Measurements from ENCODE around the gene PHF13.

Gene PHF13

DNA sequence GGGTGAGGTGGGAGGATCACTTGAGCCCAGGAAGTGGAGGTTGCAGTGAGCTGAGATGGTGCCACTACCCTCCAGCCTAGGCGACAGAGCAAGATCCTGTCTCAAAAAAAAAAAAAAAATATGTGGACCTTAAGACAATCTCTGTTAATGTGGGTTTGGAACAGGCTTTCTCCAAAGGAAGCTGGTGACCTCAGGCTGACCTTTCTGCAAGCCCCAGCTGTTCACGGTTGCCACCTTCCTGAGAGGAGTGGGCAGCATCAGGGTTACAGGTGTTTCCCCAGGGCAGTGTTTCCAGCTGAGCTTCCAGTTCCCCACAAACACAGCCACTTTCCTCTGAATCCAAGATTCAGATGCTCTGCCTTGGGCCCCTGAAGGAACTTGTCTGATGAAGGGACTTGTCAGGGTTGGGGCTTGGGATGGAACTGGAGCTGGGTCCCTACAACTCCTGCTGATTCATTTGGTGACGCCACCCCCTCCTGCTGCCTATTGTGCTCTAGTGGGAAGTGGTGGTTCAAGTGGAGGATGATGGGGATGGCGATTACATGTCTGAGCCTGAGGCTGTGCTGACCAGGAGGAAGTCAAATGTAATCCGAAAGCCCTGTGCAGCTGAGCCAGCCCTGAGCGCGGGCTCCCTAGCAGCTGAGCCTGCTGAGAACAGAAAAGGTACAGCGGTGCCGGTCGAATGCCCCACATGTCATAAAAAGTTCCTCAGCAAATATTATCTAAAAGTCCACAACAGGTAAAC, 31.8 kb upstream of the PHF13 start:
- no peak overlapping the region for H3K4me3 ChIP-seq (ENCODE audit: low read depth, low read length)
- DNase-seq (ENCODE audit: low read depth) = no peak
- TF ChIP-seq, protein P1, sequence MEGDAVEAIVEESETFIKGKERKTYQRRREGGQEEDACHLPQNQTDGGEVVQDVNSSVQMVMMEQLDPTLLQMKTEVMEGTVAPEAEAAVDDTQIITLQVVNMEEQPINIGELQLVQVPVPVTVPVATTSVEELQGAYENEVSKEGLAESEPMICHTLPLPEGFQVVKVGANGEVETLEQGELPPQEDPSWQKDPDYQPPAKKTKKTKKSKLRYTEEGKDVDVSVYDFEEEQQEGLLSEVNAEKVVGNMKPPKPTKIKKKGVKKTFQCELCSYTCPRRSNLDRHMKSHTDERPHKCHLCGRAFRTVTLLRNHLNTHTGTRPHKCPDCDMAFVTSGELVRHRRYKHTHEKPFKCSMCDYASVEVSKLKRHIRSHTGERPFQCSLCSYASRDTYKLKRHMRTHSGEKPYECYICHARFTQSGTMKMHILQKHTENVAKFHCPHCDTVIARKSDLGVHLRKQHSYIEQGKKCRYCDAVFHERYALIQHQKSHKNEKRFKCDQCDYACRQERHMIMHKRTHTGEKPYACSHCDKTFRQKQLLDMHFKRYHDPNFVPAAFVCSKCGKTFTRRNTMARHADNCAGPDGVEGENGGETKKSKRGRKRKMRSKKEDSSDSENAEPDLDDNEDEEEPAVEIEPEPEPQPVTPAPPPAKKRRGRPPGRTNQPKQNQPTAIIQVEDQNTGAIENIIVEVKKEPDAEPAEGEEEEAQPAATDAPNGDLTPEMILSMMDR (conservative IDR thresholded peaks at IDR 0.05; ENCODE audit: low read depth, low read length) = no peak

DNA sequence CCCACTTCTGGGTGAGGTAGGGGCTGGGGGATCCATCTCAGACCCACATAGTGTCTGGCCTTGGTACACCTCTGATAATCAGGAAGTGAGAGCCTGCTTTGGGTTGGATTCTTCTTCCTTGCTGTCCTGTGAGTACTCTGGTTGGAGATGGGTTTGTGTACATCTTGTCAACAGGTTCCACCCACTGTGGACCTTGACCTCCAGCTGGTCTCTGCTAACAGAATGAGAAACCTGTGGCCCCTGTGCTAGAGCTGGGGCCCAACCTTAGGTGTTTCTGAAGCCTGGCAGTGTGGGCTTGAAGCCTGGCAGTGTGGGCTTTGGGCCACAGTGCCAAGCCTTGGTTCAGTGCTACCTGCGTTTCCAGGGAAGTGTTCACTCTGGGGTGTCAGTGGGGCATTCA, 31.2 kb upstream of the PHF13 start:
- TF ChIP-seq, protein P1 (conservative IDR thresholded peaks at IDR 0.05; ENCODE audit: low read depth, low read length) = no peak
- no peak for DNase-seq (ENCODE audit: low read depth)
- H3K4me3 ChIP-seq (ENCODE audit: low read depth, low read length) = no peak overlapping the region

DNA sequence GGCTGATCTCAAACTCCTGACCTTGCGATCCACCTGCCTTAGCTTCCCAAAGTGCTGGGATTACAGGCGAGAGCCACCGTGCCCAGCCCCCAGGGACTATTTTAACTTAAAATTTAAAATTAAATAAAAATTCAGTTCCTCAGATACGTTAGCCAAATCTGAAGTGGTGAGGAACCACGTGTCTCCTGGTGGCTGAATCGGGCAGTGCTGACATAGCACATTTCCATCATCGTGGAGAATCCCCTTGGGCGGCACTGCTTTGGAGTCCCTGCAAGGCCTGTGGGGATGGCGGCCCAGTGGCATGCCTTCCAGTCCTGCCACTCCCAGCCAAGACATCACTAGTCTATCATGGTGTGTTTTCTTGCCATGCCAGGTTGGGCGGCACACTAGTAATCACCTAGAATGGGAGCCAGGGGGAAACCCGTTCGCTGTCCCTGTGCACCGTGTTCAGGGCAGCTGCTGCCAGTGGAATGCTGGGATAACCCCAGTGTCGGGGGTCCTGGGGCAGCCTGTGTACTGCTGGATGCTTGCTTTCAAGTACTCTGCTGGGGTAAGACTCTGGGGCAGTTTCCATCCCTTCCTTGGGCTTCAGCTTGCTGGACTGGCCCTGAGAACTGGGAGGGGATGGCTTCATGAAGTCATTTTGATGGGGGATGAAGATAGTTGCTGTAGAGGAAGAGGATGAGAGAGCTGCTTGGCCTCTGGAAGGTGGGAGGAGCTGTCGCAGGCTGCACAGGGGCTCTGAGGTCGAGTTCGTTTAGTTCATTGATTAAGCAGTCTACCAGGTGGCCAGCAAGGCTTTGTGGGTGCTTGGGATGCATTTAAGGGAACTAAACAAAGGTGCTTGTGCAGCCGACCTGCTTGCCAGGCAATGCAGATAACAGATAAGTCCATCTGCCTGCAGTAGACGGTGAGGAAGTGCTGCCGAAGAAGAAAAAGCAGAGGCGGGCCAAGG, 29.1 kb upstream of the PHF13 start:
- TF ChIP-seq, protein P1 (conservative IDR thresholded peaks at IDR 0.05; ENCODE audit: low read depth, low read length) = peak; percentile 30
- H3K4me3 ChIP-seq (ENCODE audit: low read depth, low read length) = no peak overlapping the region
- DNase-seq (ENCODE audit: low read depth) = no peak

DNA sequence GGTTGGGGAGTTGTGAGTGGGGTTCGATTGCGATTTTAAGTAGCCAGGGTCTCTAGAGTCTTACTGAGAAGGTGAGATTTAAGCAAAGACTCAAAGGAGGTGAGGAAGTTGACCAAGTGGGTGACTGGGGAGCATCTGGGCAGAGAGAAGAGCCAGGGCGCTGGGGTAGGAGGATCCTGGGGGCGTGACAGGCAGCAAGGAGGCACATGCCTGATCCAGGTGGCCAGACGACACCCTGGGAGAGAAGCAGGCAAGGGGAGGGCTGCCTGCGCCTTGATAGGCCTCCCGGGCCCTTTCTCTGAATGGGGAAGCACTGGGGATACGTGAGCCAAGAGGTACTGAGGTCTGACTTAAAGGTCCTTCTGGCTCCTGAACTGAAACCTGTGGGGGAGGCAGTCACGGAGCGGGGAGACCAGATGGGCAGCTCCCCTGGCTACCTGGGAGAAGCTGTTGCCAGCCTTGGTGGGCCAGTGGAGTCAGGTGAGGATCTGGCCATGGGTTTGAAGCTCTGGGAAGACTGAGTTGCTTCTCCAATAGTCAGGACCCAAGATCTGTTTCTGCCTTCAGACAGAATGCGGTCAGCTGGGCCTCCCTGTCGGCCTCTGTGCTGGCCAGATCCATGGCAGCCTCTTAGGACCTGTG, 28.3 kb upstream of the PHF13 start:
- no peak for DNase-seq (ENCODE audit: low read depth)
- TF ChIP-seq, protein P1 (conservative IDR thresholded peaks at IDR 0.05; ENCODE audit: low read depth, low read length) = no peak
- H3K4me3 ChIP-seq (ENCODE audit: low read depth, low read length) = no peak overlapping the region

DNA sequence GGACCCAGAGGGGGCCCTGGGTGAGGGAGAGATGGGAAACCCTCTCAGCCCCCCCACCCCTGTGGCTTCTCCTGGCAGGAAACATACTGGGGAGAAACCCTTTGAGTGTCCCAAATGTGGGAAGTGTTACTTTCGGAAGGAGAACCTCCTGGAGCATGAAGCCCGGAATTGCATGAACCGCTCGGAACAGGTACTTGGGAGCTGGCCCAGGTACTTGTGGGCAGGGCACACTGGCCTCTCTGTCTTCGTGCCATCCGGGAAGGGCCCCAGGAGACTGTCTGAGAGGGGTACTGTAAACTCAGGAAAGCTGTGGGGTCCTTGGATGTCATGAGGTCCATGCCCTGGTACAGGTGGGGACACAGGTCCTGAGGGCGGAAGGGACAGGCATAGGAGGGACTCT, 27.7 kb upstream of the PHF13 start:
- TF ChIP-seq, protein P1 (conservative IDR thresholded peaks at IDR 0.05; ENCODE audit: low read depth, low read length) = no peak
- no peak for DNase-seq (ENCODE audit: low read depth)
- no peak overlapping the region for H3K4me3 ChIP-seq (ENCODE audit: low read depth, low read length)

DNA sequence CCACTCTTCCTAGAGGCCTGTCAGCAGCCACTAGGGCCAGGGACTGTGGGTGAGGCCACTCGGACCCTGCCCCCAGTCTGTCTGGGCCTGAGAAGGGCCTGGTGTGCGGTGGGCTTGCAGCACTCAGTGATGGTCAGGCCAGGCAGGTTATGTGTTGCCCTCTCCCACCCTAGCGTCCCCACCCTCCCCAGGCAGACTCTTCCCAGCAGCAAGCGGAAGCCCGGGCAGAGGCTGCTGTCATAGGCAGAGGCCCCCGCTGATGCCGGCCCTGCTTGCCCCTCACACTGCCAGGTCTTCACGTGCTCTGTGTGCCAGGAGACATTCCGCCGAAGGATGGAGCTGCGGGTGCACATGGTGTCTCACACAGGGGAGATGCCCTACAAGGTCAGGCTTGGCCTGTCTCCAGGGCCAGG, 27.1 kb upstream of the PHF13 start:
- DNase-seq (ENCODE audit: low read depth) = no peak
- TF ChIP-seq, protein P1 (conservative IDR thresholded peaks at IDR 0.05; ENCODE audit: low read depth, low read length) = no peak
- no peak overlapping the region for H3K4me3 ChIP-seq (ENCODE audit: low read depth, low read length)

All from choroid plexus epithelial cell (primary cell).